DMS79 (cell line): ENCODE data around the gene TEX14.
"Not testable (repeated sequence)": the region's sequence is repeated elsewhere in the genome, so short reads cannot be mapped to it uniquely, and the experiment has no call there.

Source experiments
- DNase-seq: peaks from one replicate; lab custom pipeline; 2025; lab: John Stamatoyannopoulos, UW

The TEX14 gene

GRCh38 chr17:58597371-58597770 lies 94.5 kb downstream of the TEX14 start:
- DNase-seq = no peak

- no peak for DNase-seq
These were observed 96.6 kb downstream of the TEX14 start for GRCh38 chr17:58595194-58595792.

GRCh38 chr17:58593123-58593522 lies 98.7 kb downstream of the TEX14 start:
- DNase-seq = no peak

GRCh38 chr17:58591455-58591854 lies 100.4 kb downstream of the TEX14 start:
- DNase-seq = no peak

GRCh38 chr17:58590377-58590776 lies 101.5 kb downstream of the TEX14 start:
- no peak for DNase-seq

- peak; percentile 4 for DNase-seq
These were observed 104.1 kb downstream of the TEX14 start for GRCh38 chr17:58587713-58588117.

- DNase-seq = no peak
These were observed 105.7 kb downstream of the TEX14 start for GRCh38 chr17:58586009-58586644.

- no peak for DNase-seq
These were observed 106.3 kb downstream of the TEX14 start for GRCh38 chr17:58585554-58585953.

GRCh38 chr17:58583486-58583885 lies 108.4 kb downstream of the TEX14 start:
- no peak for DNase-seq

GRCh38 chr17:58582718-58583117 lies 109.1 kb downstream of the TEX14 start:
- not testable (repeated sequence) for DNase-seq

GRCh38 chr17:58580671-58581070 lies 111.2 kb downstream of the TEX14 start:
- no peak for DNase-seq

- no peak for DNase-seq
These were observed 114.1 kb downstream of the TEX14 start for GRCh38 chr17:58577696-58578095.

- DNase-seq = no peak
These were observed 115.0 kb downstream of the TEX14 start for GRCh38 chr17:58576679-58577367.

- no peak for DNase-seq
These were observed 116.3 kb downstream of the TEX14 start for GRCh38 chr17:58575511-58575910.

GRCh38 chr17:58574025-58574424 lies 117.8 kb downstream of the TEX14 start:
- DNase-seq = no peak

GRCh38 chr17:58572846-58573245 lies 119.0 kb downstream of the TEX14 start:
- no peak for DNase-seq

GRCh38 chr17:58570758-58571157 lies 121.1 kb downstream of the TEX14 start:
- DNase-seq = no peak

- DNase-seq = no peak
These were observed 122.6 kb downstream of the TEX14 start for GRCh38 chr17:58569196-58569595.

- DNase-seq = no peak
These were observed 123.6 kb downstream of the TEX14 start for GRCh38 chr17:58568044-58568799.

- no peak for DNase-seq
These were observed 126.2 kb downstream of the TEX14 start for GRCh38 chr17:58565389-58566311.

- no peak for DNase-seq
These were observed 126.9 kb downstream of the TEX14 start for GRCh38 chr17:58564971-58565370.

- DNase-seq = no peak
These were observed 127.6 kb downstream of the TEX14 start for GRCh38 chr17:58564243-58564642.
